ENCODE measurements around the gene FNDC11.
"Not testable (repeated sequence)": the region's sequence is repeated elsewhere in the genome, so short reads cannot be mapped to it uniquely, and the experiment has no call there.

FNDC11 gene

GRCh38 chr20:63601679-63602078 is 47.7 kb downstream of the FNDC11 start:
- DNase-seq (ENCODE audit: low spot score): not testable (repeated sequence)

- DNase-seq (ENCODE audit: low spot score): no peak
Observed at GRCh38 chr20:63602321-63602720, 48.4 kb downstream of the FNDC11 start.
